Epithelial cell of esophagus (primary cell): ENCODE data around the gene KPTN.

ENCODE experiments used
- DNase-seq: peaks from one replicate; pipeline ENCODE4 v3.0.0; 2010; ENCODE audit warnings: low read depth
- H3K4me3 ChIP-seq: 2 replicates; pipeline ENCODE4 v1.5.1; 2011; ENCODE audit warnings: mild to moderate bottlenecking, low read length, control low read depth
- CTCF ChIP-seq: IDR thresholded peaks from 2 replicates; pipeline ENCODE4 v1.5.1; 2011; ENCODE audit warnings: low read depth, mild to moderate bottlenecking, low read length, control low read depth, inconsistent platforms; ENCODE audit not compliant: insufficient read depth; ENCODE audit errors: missing control alignments

The KPTN gene

GRCh38 chr19:47444388-47444821 lies 39.6 kb downstream of the KPTN start:
- no peak overlapping the region for H3K4me3 ChIP-seq
- DNase-seq = no peak
- TF ChIP-seq CTCF = no peak

- H3K4me3 ChIP-seq = no peak overlapping the region
- no peak for DNase-seq
- TF ChIP-seq CTCF = no peak
Observed at GRCh38 chr19:47443331-47443730, 40.7 kb downstream of the KPTN start.

GRCh38 chr19:47438793-47439220 lies 45.2 kb downstream of the KPTN start:
- H3K4me3 ChIP-seq = no peak overlapping the region
- DNase-seq = peak; percentile 33
- TF ChIP-seq CTCF = no peak

GRCh38 chr19:47437500-47437899 lies 46.5 kb downstream of the KPTN start:
- no peak for TF ChIP-seq CTCF
- H3K4me3 ChIP-seq = no peak overlapping the region
- no peak for DNase-seq

GRCh38 chr19:47436712-47437401 lies 47.2 kb downstream of the KPTN start:
- no peak overlapping the region for H3K4me3 ChIP-seq
- DNase-seq = peak; percentile 76
- TF ChIP-seq CTCF = peak; percentile 88

GRCh38 chr19:47435883-47436417 lies 48.1 kb downstream of the KPTN start:
- no peak overlapping the region for H3K4me3 ChIP-seq
- no peak for TF ChIP-seq CTCF
- DNase-seq = no peak

- no peak overlapping the region for H3K4me3 ChIP-seq
- TF ChIP-seq CTCF = no peak
Observed at GRCh38 chr19:47435196-47435595, 48.8 kb downstream of the KPTN start.

More at GRCh38 chr19:47435196-47435595, 48.8 kb downstream of the KPTN start:
- DNase-seq = no peak
